Peyer's patch (tissue), 4 donors: ENCODE data around the gene GOT2. TPM values are rescaled to one million over a fixed set of nuclear protein-coding genes. Genes with fewer than 3 reads are reported as not detected.
"Not testable (repeated sequence)": the region's sequence is repeated elsewhere in the genome, so short reads cannot be mapped to it uniquely, and the experiment has no call there.

Experiments
- DNase-seq, 3 donors: peaks; one replicate each; pipeline ENCODE4 v3.0.0-alpha.2; 2017 to 2019
- H3K27ac ChIP-seq, 4 donors: fragments of 200-600 bp; sonication (generic); one replicate each; pipeline ENCODE4 v1.5.1; 2016 to 2019
- H3K27me3 ChIP-seq, 2 donors: fragments of 200-600 bp; sonication (generic); one replicate each; pipeline ENCODE4 v1.5.1; 2019
- H3K36me3 ChIP-seq, 3 donors: fragments of 200-600 bp; sonication (generic); one replicate each; pipeline ENCODE4 v1.5.1; 2016 to 2019
- H3K4me1 ChIP-seq, 4 donors: fragments of 200-600 bp; sonication (generic); one replicate each; pipeline ENCODE4 v1.5.1; 2016 to 2019
- H3K4me3 ChIP-seq, 4 donors: fragments of 200-600 bp; sonication (generic); 1 replicate in 3 of 4; 2 replicates in 1 of 4; pipeline ENCODE4 v1.5.1; 2016 to 2019; ENCODE audit warnings: mild to moderate bottlenecking in 1 of 4
- H3K9me3 ChIP-seq, 4 donors: fragments of 200-600 bp; sonication (generic); one replicate each; pipeline ENCODE4 v1.5.1; 2016 to 2019; ENCODE audit warnings: mild to moderate bottlenecking in 1 of 4
- CTCF ChIP-seq, 6 experiments: fragments of 450-650 bp in 4 of 6; fragments of 200-600 bp in 2 of 6; sonication (generic) in 1 of 6; IDR thresholded peaks; one replicate each; pipeline ENCODE4 v1.5.1; 2017 to 2019; ENCODE audit warnings: antibody characterized with exemption in 6 of 6, mild to moderate bottlenecking in 3 of 6, moderate library complexity in 1 of 6
- POLR2A ChIP-seq, 2 donors: fragments of 450-650 bp; IDR thresholded peaks; one replicate each; pipeline ENCODE4 v1.5.1; 2017; ENCODE audit warnings: antibody characterized with exemption in 2 of 2, mild to moderate bottlenecking in 2 of 2, moderate library complexity in 2 of 2
- total RNA-seq, 4 donors: library from RNA; depleted of rRNA; stranded (reverse); fragments of >200 nt; gene quantifications; one replicate each; pipeline ENCODE4 v1.1.0, GENCODE V29; 2016

GOT2 gene
- total RNA-seq, 4 donors from 2014 or later: 57.0 to 72.7 (median 67.1) TPM

GRCh38 chr16:58713742-58714141, 20.4 kb downstream of the GOT2 start:
- Histone ChIP-seq H3K27ac (no peak overlapping the region), H3K9me3 (no peaks in the 10 kb centered on the region), H3K36me3 (peaks cover 0 to 86% (median 0%) of the 10 kb centered on the region in 3 donors), H3K4me1 (no peaks in the 10 kb centered on the region), H3K4me3 (no peak overlapping the region), H3K27me3 (no peaks in the 10 kb centered on the region)
- TF ChIP-seq CTCF (IDR thresholded peaks at IDR 0.05): no peak
- TF ChIP-seq POLR2A (IDR thresholded peaks at IDR 0.05): no peak
- no peak for DNase-seq

- no peak overlapping the region for H3K27ac ChIP-seq
- no peaks in the 10 kb centered on the region for H3K4me1 ChIP-seq
- H3K4me3 ChIP-seq: no peak overlapping the region
- no peaks in the 10 kb centered on the region for H3K27me3 ChIP-seq
- no peaks in the 10 kb centered on the region for H3K9me3 ChIP-seq
- no peak for DNase-seq
- H3K36me3 ChIP-seq: peaks cover 0 to 66% (median 0%) of the 10 kb centered on the region in 3 donors
- TF ChIP-seq CTCF (IDR thresholded peaks at IDR 0.05) (no peak), POLR2A (IDR thresholded peaks at IDR 0.05) (no peak)
Observed at GRCh38 chr16:58709333-58709732, 24.8 kb downstream of the GOT2 start.

- Histone ChIP-seq H3K4me1 (no peaks in the 10 kb centered on the region), H3K36me3 (no peaks in the 10 kb centered on the region), H3K27me3 (no peaks in the 10 kb centered on the region), H3K4me3 (no peak overlapping the region), H3K27ac (no peak overlapping the region), H3K9me3 (no peaks in the 10 kb centered on the region)
- TF ChIP-seq POLR2A (IDR thresholded peaks at IDR 0.05): no peak
- no peak for TF ChIP-seq CTCF (IDR thresholded peaks at IDR 0.05)
- no peak for DNase-seq
Observed at GRCh38 chr16:58699151-58699550, 35.0 kb downstream of the GOT2 start.

GRCh38 chr16:58695368-58695767, 38.7 kb downstream of the GOT2 start:
- Histone ChIP-seq H3K27ac (no peak overlapping the region), H3K4me3 (no peak overlapping the region), H3K9me3 (no peaks in the 10 kb centered on the region), H3K27me3 (no peaks in the 10 kb centered on the region), H3K36me3 (no peaks in the 10 kb centered on the region), H3K4me1 (no peaks in the 10 kb centered on the region)
- DNase-seq: no peak
- no peak for TF ChIP-seq POLR2A (IDR thresholded peaks at IDR 0.05)
- TF ChIP-seq CTCF (IDR thresholded peaks at IDR 0.05): no peak

GRCh38 chr16:58692450-58692849, 41.7 kb downstream of the GOT2 start:
- Histone ChIP-seq H3K4me1 (no peaks in the 10 kb centered on the region), H3K27me3 (no peaks in the 10 kb centered on the region), H3K36me3 (no peaks in the 10 kb centered on the region), H3K9me3 (no peaks in the 10 kb centered on the region), H3K27ac (no peak overlapping the region), H3K4me3 (no peak overlapping the region)
- TF ChIP-seq POLR2A (IDR thresholded peaks at IDR 0.05): no peak
- TF ChIP-seq CTCF (IDR thresholded peaks at IDR 0.05): no peak
- DNase-seq: no peak

GRCh38 chr16:58686985-58687706, 47.0 kb downstream of the GOT2 start:
- not testable (repeated sequence) for H3K9me3 ChIP-seq, H3K36me3 ChIP-seq, H3K27ac ChIP-seq, H3K4me1 ChIP-seq, H3K27me3 ChIP-seq, H3K4me3 ChIP-seq, DNase-seq
